WTC11 (cell line): ENCODE data around the gene IPO4. TPM values are rescaled to one million over a fixed set of nuclear protein-coding genes. Genes with fewer than 3 reads are reported as not detected.

Experiments
- ATF1 ChIP-seq: sonication (generic); formaldehyde crosslinking; IDR thresholded peaks from 2 replicates; pipeline ENCODE4 v1.8.1; 2023; ENCODE audit warnings: mild to moderate bottlenecking, moderate library complexity, missing genetic modification reagents
- ESRRA ChIP-seq: sonication (generic); formaldehyde crosslinking; IDR thresholded peaks from 2 replicates; pipeline ENCODE4 v1.8.1; 2022; ENCODE audit warnings: mild to moderate bottlenecking, missing genetic modification reagents, borderline replicate concordance
- FOXK1 ChIP-seq: sonication (generic); formaldehyde crosslinking; IDR thresholded peaks from 2 replicates; pipeline ENCODE4 v1.8.0; 2022; ENCODE audit warnings: mild to moderate bottlenecking, moderate library complexity, missing genetic modification reagents
- GABPB1 ChIP-seq: sonication (generic); formaldehyde crosslinking; IDR thresholded peaks from 2 replicates; pipeline ENCODE4 v1.8.1; 2023; ENCODE audit warnings: mild to moderate bottlenecking, missing genetic modification reagents
- JAZF1 ChIP-seq: fragments of 250-450 bp; sonication (Bioruptor Pico); IDR thresholded peaks from 2 replicates; pipeline ENCODE4 v1.9.0; 2021; ENCODE audit warnings: moderate library complexity, mild to moderate bottlenecking, inconsistent platforms
- NFATC4 ChIP-seq: fragments of 250-450 bp; sonication (Bioruptor Pico); IDR thresholded peaks from 2 replicates; pipeline ENCODE4 v1.9.0; 2021; ENCODE audit warnings: mild to moderate bottlenecking
- NFE2L1 ChIP-seq: sonication (generic); formaldehyde crosslinking; IDR thresholded peaks from 2 replicates; pipeline ENCODE4 v1.8.1; 2023; ENCODE audit warnings: missing genetic modification reagents
- NFYB ChIP-seq: sonication (generic); formaldehyde crosslinking; conservative IDR thresholded peaks from 2 replicates; pipeline ENCODE4 v1.8.0; 2022; ENCODE audit warnings: low read depth, missing genetic modification reagents
- NR3C1 ChIP-seq: sonication (generic); formaldehyde crosslinking; conservative IDR thresholded peaks from 2 replicates; pipeline ENCODE4 v1.8.1; 2023; ENCODE audit warnings: low read depth, mild to moderate bottlenecking, missing genetic modification reagents
- RELA ChIP-seq: sonication (generic); formaldehyde crosslinking; IDR thresholded peaks from 2 replicates; pipeline ENCODE4 v1.8.1; 2022; ENCODE audit warnings: missing genetic modification reagents, mild to moderate bottlenecking, borderline replicate concordance
- SMAD4 ChIP-seq: sonication (generic); formaldehyde crosslinking; IDR thresholded peaks from 2 replicates; pipeline ENCODE4 v1.8.0; 2022; ENCODE audit warnings: mild to moderate bottlenecking, missing genetic modification reagents
- TCF7 ChIP-seq: sonication (generic); formaldehyde crosslinking; IDR thresholded peaks from 2 replicates; pipeline ENCODE4 v1.8.0; 2022; ENCODE audit warnings: mild to moderate bottlenecking, low read depth, missing genetic modification reagents, moderate library complexity
- ZNF138 ChIP-seq: sonication (generic); formaldehyde crosslinking; conservative IDR thresholded peaks from 2 replicates; pipeline ENCODE4 v1.8.1; 2022; ENCODE audit warnings: mild to moderate bottlenecking, moderate library complexity, missing genetic modification reagents
- ZNF232 ChIP-seq: sonication (generic); formaldehyde crosslinking; IDR thresholded peaks from 2 replicates; pipeline ENCODE4 v1.8.0; 2022; ENCODE audit warnings: mild to moderate bottlenecking, missing genetic modification reagents
- ZNF317 ChIP-seq: sonication (generic); formaldehyde crosslinking; IDR thresholded peaks from 2 replicates; pipeline ENCODE4 v1.8.1; 2023; ENCODE audit warnings: low read depth, mild to moderate bottlenecking, moderate library complexity, missing genetic modification reagents, borderline replicate concordance
- ZNF416 ChIP-seq: fragments of 250-450 bp; sonication (Bioruptor Pico); IDR thresholded peaks from 2 replicates; pipeline ENCODE4 v1.9.0; 2021; ENCODE audit warnings: mild to moderate bottlenecking, inconsistent platforms
- total RNA-seq: library from RNA; stranded (reverse); gene quantifications from 3 replicates; pipeline ENCODE4 v1.2.3, GENCODE V29; 2021
- TF ChIP-seq, protein P1 (sequence below): fragments of 250-450 bp; sonication (Bioruptor Pico); conservative IDR thresholded peaks from 2 replicates; pipeline ENCODE4 v1.9.0; 2021; ENCODE audit warnings: mild to moderate bottlenecking
- TF ChIP-seq, protein P2 (sequence below): sonication (generic); formaldehyde crosslinking; IDR thresholded peaks from 2 replicates; pipeline ENCODE4 v1.8.1; 2022; ENCODE audit warnings: mild to moderate bottlenecking, moderate library complexity, missing genetic modification reagents
- TF ChIP-seq, protein P3 (sequence below): fragments of 250-450 bp; sonication (Bioruptor Pico); IDR thresholded peaks from 2 replicates; pipeline ENCODE4 v2.1.2; 2022; ENCODE audit warnings: mild to moderate bottlenecking, moderate library complexity
- TF ChIP-seq, protein P4 (sequence below): sonication (generic); formaldehyde crosslinking; IDR thresholded peaks from 2 replicates; pipeline ENCODE4 v1.8.0; 2022; ENCODE audit warnings: mild to moderate bottlenecking, missing genetic modification reagents
- TF ChIP-seq, protein P5 (sequence below): sonication (generic); formaldehyde crosslinking; IDR thresholded peaks from 2 replicates; pipeline ENCODE4 v1.8.0; 2022; ENCODE audit warnings: mild to moderate bottlenecking, missing genetic modification reagents
- TF ChIP-seq, protein P6 (sequence below): fragments of 250-450 bp; sonication (Bioruptor Pico); IDR thresholded peaks from 2 replicates; pipeline ENCODE4 v1.8.0; 2021; ENCODE audit warnings: mild to moderate bottlenecking
- TF ChIP-seq, protein P7 (sequence below): sonication (generic); formaldehyde crosslinking; IDR thresholded peaks from 2 replicates; pipeline ENCODE4 v1.8.1; 2023; ENCODE audit warnings: mild to moderate bottlenecking, missing genetic modification reagents, moderate library complexity
- TF ChIP-seq, protein P8 (sequence below): fragments of 250-450 bp; sonication (Bioruptor Pico); IDR thresholded peaks from 2 replicates; pipeline ENCODE4 v1.9.0; 2021; ENCODE audit warnings: moderate library complexity, mild to moderate bottlenecking, inconsistent platforms, borderline replicate concordance
- TF ChIP-seq, protein P9 (sequence below): sonication (generic); formaldehyde crosslinking; IDR thresholded peaks from 2 replicates; pipeline ENCODE4 v1.8.0; 2023; ENCODE audit warnings: missing genetic modification reagents
- TF ChIP-seq, protein P10 (sequence below): fragments of 250-450 bp; sonication (Bioruptor Pico); IDR thresholded peaks from 2 replicates; pipeline ENCODE4 v1.9.0; 2021; ENCODE audit warnings: mild to moderate bottlenecking

The IPO4 gene
- total RNA-seq, 1 experiment from 2014 or later = 128 TPM

DNA sequence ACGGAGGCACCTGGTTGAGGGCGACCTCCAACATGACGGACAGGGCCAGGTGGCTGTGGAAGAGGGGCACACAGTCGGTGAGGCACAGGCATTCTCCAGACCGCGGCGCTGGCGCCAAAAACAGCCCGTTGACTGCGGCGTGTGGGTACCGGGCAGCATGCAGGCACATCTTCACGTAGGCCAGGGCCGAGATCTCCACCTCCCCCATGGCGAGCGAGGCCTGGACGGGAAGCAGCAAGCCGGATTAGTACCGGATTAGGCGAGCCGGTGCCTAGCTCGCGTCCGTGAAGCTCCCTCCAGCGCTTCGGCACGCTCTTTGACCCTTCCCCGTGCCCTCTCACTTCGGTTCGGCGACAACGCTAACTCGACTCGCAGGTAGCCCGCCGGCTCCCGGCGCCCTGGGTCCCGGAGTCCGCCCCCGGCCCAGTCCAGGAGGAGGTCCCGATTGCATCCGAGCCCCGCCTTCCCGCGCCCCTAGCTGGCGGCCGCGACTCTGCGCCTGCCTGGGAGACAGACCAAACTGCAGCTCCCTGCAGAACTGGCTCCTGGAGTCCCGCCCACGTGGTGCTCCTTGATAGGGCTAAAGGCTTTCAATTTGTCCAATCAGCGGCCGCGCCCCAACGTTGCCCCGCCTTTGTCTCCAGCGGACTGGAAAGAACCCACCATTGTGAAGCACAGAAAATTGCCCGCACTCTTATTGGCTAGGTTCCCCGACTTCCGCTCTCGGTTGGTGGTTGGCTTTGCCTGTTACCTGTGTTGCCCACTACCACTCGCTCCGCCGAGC, 47.3 kb downstream of the IPO4 start, which contains the start of gene EMC9 (continued):
- TF ChIP-seq, protein P1, sequence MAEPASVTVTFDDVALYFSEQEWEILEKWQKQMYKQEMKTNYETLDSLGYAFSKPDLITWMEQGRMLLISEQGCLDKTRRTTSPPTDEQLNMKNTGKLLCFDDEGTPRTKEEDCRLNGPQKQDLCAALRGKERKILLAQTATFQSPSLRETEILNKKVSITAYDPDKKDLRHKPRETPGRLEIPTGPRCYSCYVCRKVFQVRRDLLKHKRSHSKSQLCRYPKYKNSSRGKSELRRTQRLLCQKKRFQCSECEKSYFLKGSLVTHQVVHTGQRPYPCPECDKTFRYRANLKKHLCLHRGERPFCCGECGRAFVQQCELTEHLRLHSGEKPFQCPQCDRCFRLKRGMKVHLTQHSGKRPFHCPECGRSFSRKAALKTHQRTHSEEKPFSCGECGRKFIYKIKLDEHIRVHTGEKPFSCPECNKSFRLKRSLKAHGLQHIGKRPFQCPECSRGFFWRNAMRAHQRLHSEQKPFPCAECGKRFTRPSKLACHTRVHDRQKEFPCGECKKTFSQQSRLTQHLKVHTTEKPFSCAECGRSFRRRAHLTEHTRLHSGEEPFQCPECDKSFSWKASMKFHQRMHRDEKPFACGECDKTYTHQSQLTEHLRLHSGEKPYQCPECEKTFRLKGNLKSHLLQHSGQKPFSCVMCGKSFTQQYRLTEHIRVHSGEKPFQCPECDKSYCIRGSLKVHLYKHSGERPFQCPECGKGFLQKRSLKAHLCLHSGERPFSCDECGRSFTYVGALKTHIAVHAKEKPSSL (CRISPR knock-in tag) = no peak
- TF ChIP-seq, protein P2, sequence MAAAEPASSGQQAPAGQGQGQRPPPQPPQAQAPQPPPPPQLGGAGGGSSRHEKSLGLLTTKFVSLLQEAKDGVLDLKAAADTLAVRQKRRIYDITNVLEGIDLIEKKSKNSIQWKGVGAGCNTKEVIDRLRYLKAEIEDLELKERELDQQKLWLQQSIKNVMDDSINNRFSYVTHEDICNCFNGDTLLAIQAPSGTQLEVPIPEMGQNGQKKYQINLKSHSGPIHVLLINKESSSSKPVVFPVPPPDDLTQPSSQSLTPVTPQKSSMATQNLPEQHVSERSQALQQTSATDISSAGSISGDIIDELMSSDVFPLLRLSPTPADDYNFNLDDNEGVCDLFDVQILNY = peak; percentile 84
- TF ChIP-seq JAZF1 (CRISPR knock-in tag) = no peak
- TF ChIP-seq, protein P3, sequence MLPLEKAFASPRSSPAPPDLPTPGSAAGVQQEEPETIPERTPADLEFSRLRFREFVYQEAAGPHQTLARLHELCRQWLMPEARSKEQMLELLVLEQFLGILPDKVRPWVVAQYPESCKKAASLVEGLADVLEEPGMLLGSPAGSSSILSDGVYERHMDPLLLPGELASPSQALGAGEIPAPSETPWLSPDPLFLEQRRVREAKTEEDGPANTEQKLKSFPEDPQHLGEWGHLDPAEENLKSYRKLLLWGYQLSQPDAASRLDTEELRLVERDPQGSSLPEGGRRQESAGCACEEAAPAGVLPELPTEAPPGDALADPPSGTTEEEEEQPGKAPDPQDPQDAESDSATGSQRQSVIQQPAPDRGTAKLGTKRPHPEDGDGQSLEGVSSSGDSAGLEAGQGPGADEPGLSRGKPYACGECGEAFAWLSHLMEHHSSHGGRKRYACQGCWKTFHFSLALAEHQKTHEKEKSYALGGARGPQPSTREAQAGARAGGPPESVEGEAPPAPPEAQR (CRISPR knock-in tag) = no peak
- TF ChIP-seq, protein P4, sequence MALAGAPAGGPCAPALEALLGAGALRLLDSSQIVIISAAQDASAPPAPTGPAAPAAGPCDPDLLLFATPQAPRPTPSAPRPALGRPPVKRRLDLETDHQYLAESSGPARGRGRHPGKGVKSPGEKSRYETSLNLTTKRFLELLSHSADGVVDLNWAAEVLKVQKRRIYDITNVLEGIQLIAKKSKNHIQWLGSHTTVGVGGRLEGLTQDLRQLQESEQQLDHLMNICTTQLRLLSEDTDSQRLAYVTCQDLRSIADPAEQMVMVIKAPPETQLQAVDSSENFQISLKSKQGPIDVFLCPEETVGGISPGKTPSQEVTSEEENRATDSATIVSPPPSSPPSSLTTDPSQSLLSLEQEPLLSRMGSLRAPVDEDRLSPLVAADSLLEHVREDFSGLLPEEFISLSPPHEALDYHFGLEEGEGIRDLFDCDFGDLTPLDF = no peak
- TF ChIP-seq, protein P5, sequence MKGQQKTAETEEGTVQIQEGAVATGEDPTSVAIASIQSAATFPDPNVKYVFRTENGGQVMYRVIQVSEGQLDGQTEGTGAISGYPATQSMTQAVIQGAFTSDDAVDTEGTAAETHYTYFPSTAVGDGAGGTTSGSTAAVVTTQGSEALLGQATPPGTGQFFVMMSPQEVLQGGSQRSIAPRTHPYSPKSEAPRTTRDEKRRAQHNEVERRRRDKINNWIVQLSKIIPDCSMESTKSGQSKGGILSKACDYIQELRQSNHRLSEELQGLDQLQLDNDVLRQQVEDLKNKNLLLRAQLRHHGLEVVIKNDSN (CRISPR knock-in tag) = peak; percentile 82
- TF ChIP-seq, protein P6, sequence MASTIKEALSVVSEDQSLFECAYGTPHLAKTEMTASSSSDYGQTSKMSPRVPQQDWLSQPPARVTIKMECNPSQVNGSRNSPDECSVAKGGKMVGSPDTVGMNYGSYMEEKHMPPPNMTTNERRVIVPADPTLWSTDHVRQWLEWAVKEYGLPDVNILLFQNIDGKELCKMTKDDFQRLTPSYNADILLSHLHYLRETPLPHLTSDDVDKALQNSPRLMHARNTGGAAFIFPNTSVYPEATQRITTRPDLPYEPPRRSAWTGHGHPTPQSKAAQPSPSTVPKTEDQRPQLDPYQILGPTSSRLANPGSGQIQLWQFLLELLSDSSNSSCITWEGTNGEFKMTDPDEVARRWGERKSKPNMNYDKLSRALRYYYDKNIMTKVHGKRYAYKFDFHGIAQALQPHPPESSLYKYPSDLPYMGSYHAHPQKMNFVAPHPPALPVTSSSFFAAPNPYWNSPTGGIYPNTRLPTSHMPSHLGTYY (CRISPR knock-in tag) = no peak
- TF ChIP-seq, protein P7, sequence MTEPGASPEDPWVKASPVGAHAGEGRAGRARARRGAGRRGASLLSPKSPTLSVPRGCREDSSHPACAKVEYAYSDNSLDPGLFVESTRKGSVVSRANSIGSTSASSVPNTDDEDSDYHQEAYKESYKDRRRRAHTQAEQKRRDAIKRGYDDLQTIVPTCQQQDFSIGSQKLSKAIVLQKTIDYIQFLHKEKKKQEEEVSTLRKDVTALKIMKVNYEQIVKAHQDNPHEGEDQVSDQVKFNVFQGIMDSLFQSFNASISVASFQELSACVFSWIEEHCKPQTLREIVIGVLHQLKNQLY (CRISPR knock-in tag) = no peak
- 0 out of 2 replicates have a peak, but pooled peaks have one; percentile 31 for TF ChIP-seq ZNF416 (CRISPR knock-in tag)
- TF ChIP-seq GABPB1 = peak; percentile 74
- TF ChIP-seq ESRRA (CRISPR knock-in tag) = 0 out of 2 replicates have a peak, but pooled peaks have one; percentile 39
- no peak; the same call in 1 of the 2 replicates for TF ChIP-seq ZNF232 (CRISPR knock-in tag)
- no peak for TF ChIP-seq RELA (CRISPR knock-in tag)
- no peak for TF ChIP-seq SMAD4
- TF ChIP-seq FOXK1 (CRISPR knock-in tag) = peak; percentile 11; the same call in 1 of the 2 replicates
- TF ChIP-seq, protein P8, sequence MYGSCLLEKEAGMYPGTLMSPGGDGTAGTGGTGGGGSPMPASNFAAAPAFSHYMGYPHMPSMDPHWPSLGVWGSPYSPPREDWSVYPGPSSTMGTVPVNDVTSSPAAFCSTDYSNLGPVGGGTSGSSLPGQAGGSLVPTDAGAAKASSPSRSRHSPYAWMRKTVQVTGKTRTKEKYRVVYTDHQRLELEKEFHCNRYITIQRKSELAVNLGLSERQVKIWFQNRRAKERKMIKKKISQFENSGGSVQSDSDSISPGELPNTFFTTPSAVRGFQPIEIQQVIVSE (CRISPR knock-in tag) = no peak
- no peak for TF ChIP-seq ATF1 (CRISPR knock-in tag)
- TF ChIP-seq ZNF317 (CRISPR knock-in tag) = no peak
- no peak for TF ChIP-seq NR3C1
- 0 out of 2 replicates have a peak, but pooled peaks have one; percentile 37 for TF ChIP-seq TCF7 (CRISPR knock-in tag)
- TF ChIP-seq NFYB (CRISPR knock-in tag) = peak; percentile 90
- peak; percentile 71 for TF ChIP-seq NFE2L1 (CRISPR knock-in tag)
- TF ChIP-seq, protein P9, sequence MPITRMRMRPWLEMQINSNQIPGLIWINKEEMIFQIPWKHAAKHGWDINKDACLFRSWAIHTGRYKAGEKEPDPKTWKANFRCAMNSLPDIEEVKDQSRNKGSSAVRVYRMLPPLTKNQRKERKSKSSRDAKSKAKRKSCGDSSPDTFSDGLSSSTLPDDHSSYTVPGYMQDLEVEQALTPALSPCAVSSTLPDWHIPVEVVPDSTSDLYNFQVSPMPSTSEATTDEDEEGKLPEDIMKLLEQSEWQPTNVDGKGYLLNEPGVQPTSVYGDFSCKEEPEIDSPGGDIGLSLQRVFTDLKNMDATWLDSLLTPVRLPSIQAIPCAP (CRISPR knock-in tag) = no peak
- TF ChIP-seq ZNF138 (CRISPR knock-in tag) = 0 out of 2 replicates have a peak, but pooled peaks have one; percentile 59
- no peak for TF ChIP-seq NFATC4 (CRISPR knock-in tag)
- TF ChIP-seq, protein P10, sequence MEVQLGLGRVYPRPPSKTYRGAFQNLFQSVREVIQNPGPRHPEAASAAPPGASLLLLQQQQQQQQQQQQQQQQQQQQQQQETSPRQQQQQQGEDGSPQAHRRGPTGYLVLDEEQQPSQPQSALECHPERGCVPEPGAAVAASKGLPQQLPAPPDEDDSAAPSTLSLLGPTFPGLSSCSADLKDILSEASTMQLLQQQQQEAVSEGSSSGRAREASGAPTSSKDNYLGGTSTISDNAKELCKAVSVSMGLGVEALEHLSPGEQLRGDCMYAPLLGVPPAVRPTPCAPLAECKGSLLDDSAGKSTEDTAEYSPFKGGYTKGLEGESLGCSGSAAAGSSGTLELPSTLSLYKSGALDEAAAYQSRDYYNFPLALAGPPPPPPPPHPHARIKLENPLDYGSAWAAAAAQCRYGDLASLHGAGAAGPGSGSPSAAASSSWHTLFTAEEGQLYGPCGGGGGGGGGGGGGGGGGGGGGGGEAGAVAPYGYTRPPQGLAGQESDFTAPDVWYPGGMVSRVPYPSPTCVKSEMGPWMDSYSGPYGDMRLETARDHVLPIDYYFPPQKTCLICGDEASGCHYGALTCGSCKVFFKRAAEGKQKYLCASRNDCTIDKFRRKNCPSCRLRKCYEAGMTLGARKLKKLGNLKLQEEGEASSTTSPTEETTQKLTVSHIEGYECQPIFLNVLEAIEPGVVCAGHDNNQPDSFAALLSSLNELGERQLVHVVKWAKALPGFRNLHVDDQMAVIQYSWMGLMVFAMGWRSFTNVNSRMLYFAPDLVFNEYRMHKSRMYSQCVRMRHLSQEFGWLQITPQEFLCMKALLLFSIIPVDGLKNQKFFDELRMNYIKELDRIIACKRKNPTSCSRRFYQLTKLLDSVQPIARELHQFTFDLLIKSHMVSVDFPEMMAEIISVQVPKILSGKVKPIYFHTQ (CRISPR knock-in tag) = no peak
